Adrenal gland (tissue), 12 donors: ENCODE results near the gene CWF19L2. TPM values are rescaled to one million over a fixed set of nuclear protein-coding genes. Genes with fewer than 3 reads are reported as not detected.

Experiments used
- DNase-seq, 7 donors: peaks; one replicate each; pipeline ENCODE4 v3.0.0-alpha.2; 2019 to 2020
- H3K27ac ChIP-seq, 5 donors: fragments of 200-600 bp; sonication (generic) in 4 of 5; 1 replicate in 3 of 5; 2 replicates in 2 of 5; pipeline versions ENCODE4 v1.5.1 to v1.8.0; 2016 to 2020; ENCODE audit warnings: mild to moderate bottlenecking in 1 of 5
- H3K27me3 ChIP-seq: fragments of 200-600 bp; 2 replicates; pipeline ENCODE4 v1.8.0; 2021
- H3K36me3 ChIP-seq, 2 donors: fragments of 200-600 bp; replicated peaks in 1 of 2; 1 replicate in 1 of 2; 2 replicates in 1 of 2; pipeline versions ENCODE4 v1.5.1 to v1.8.0; 2018 to 2022
- H3K4me1 ChIP-seq, 2 donors: fragments of 200-600 bp; replicated peaks in 1 of 2; 1 replicate in 1 of 2; 2 replicates in 1 of 2; pipeline versions ENCODE4 v1.5.1 to v1.8.0; 2018 to 2021
- H3K4me3 ChIP-seq, 4 donors: fragments of 200-600 bp; sonication (generic) in 3 of 4; one replicate each; pipeline ENCODE4 v1.5.1; 2016 to 2018
- H3K9me3 ChIP-seq, 3 donors: fragments of 200-600 bp; sonication (generic) in 1 of 3; replicated peaks in 1 of 3; 1 replicate in 2 of 3; 2 replicates in 1 of 3; pipeline versions ENCODE4 v1.5.1 to v1.8.0; 2016 to 2021
- CTCF ChIP-seq, 6 experiments: fragments of 450-650 bp in 4 of 6; fragments of 200-600 bp in 2 of 6; sonication (generic) in 1 of 6; IDR thresholded peaks; 1 replicate in 5 of 6; 2 replicates in 1 of 6; pipeline versions ENCODE4 v1.5.1 to v1.8.0; 2016 to 2021; ENCODE audit warnings: antibody characterized with exemption in 6 of 6, mild to moderate bottlenecking in 2 of 6, moderate library complexity in 1 of 6
- POLR2A ChIP-seq, 2 donors: fragments of 450-650 bp; IDR thresholded peaks; one replicate each; pipeline ENCODE4 v1.6.1; 2017; ENCODE audit warnings: antibody characterized with exemption in 2 of 2, mild to moderate bottlenecking in 2 of 2, moderate library complexity in 1 of 2
- WGBS, 4 donors: extraction: QIAGEN DNeasy Blood & Tissue Kit in 2 of 4; methylation state at CpG; one replicate each; pipeline versions ENCODE4 v1.1.5 to v1.1.7; 2013 to 2017; 5-methylcytosine and 5-hydroxymethylcytosine counted together
- intact Hi-C, 2 donors: fragments of 100-400 bp; cut with DNase I; formaldehyde crosslinking; loops; one replicate each; pipeline versions ENCODE4 v1.14.1 to v1.15.0; 2022 to 2023
- polyA plus RNA-seq, 3 donors: library from polyadenylated mRNA; stranded (reverse); fragments of 200-250 nt in 2 of 3; fragments of 350-450 nt in 1 of 3; fragmentation: Illumina TruSeq in 1 of 3; extraction: RNeasy Lipid Tissue Mini Kit (QIAGEN cat#74804) in 1 of 3; gene quantifications; one replicate each; pipeline ENCODE4 v1.2.3, GENCODE V29; 2013 to 2014
- total RNA-seq, 9 donors: library from RNA; depleted of rRNA in 4 of 9; stranded (reverse); fragments of >200 nt in 4 of 9; fragments of 120-200 nt in 1 of 9; fragmentation: NEBNext Ultra II Directional in 1 of 9; extraction: Animal tissue kit (Norgen Biotek cat#: 25700) in 1 of 9; gene quantifications; one replicate each; pipeline versions ENCODE4 v1.1.0 to v1.2.4, GENCODE V29; 2013 to 2023
- donor health status: healthy with polysubstance abuse.
- donor health status: Bipolar disorder and iron deficiency.
- donor health status: DM: yes; HTN: yes; CAD: no.
- donor health status: DM: no; HTN: no; CAD: no.
- donor health status: DM: no; HTN: no; CAD: no.
- donor health status: DM: yes; HTN: yes; CAD: no.

Gene CWF19L2
- total and polyA plus RNA-seq, 12 donors: 6.5 to 24.6 (median 13.5) TPM

- no peak for TF ChIP-seq POLR2A (IDR thresholded peaks at IDR 0.05)
- TF ChIP-seq CTCF (IDR thresholded peaks at IDR 0.05): no peak
Measured at GRCh38 chr11:107482234-107482633, 24.6 kb upstream of the CWF19L2 start.

GRCh38 chr11:107478922-107479321, 21.3 kb upstream of the CWF19L2 start:
- no peaks in the 10 kb centered on the region for H3K4me1 ChIP-seq
- TF ChIP-seq POLR2A (IDR thresholded peaks at IDR 0.05): no peak
- H3K36me3 ChIP-seq: no peaks in the 10 kb centered on the region
- DNase-seq: no peak
- H3K27ac ChIP-seq: no peak overlapping the region
- no peaks in the 10 kb centered on the region for H3K9me3 ChIP-seq
- intact Hi-C loops: no loop called here
- no peak overlapping the region for H3K4me3 ChIP-seq
- peaks cover 11% of the 10 kb centered on the region for H3K27me3 ChIP-seq

More at GRCh38 chr11:107482234-107482633, 24.6 kb upstream of the CWF19L2 start:
- Histone ChIP-seq H3K4me3 (no peak overlapping the region), H3K4me1 (no peaks in the 10 kb centered on the region), H3K27ac (no peak overlapping the region), H3K36me3 (no peaks in the 10 kb centered on the region), H3K27me3 (peaks cover 7% of the 10 kb centered on the region), H3K9me3 (no peaks in the 10 kb centered on the region)
- no peak for DNase-seq
- intact Hi-C loops: no loop called here

GRCh38 chr11:107477820-107478219, 20.2 kb upstream of the CWF19L2 start:
- Histone ChIP-seq H3K9me3 (no peaks in the 10 kb centered on the region), H3K27me3 (peaks cover 11% of the 10 kb centered on the region), H3K36me3 (no peaks in the 10 kb centered on the region), H3K4me3 (no peak overlapping the region), H3K4me1 (no peaks in the 10 kb centered on the region), H3K27ac (no peak overlapping the region)
- no peak for DNase-seq
- TF ChIP-seq CTCF (IDR thresholded peaks at IDR 0.05) (no peak), POLR2A (IDR thresholded peaks at IDR 0.05) (no peak)
- WGBS, 4 donors: 80 to 86% (median 82%) methylated on average over 3 of the region's 3 CpGs
- intact Hi-C loops: no loop called here

GRCh38 chr11:107473792-107474191, 16.2 kb upstream of the CWF19L2 start:
- no peak overlapping the region for H3K27ac ChIP-seq
- H3K9me3 ChIP-seq: no peaks in the 10 kb centered on the region
- no peak overlapping the region for H3K4me3 ChIP-seq
- WGBS, 4 donors: 78 to 87% (median 82%) methylated on average over 3 of the region's 3 CpGs
- intact Hi-C loops: no loop called here
- TF ChIP-seq CTCF (IDR thresholded peaks at IDR 0.05): no peak
- TF ChIP-seq POLR2A (IDR thresholded peaks at IDR 0.05): no peak
- no peak for DNase-seq
- peaks cover 11% of the 10 kb centered on the region for H3K27me3 ChIP-seq
- H3K36me3 ChIP-seq: no peaks in the 10 kb centered on the region
- no peaks in the 10 kb centered on the region for H3K4me1 ChIP-seq

GRCh38 chr11:107472966-107473365, 15.3 kb upstream of the CWF19L2 start:
- no peaks in the 10 kb centered on the region for H3K36me3 ChIP-seq
- H3K4me1 ChIP-seq: no peaks in the 10 kb centered on the region
- H3K4me3 ChIP-seq: no peak overlapping the region
- H3K27me3 ChIP-seq: peaks cover 11% of the 10 kb centered on the region
- DNase-seq: no peak
- no peaks in the 10 kb centered on the region for H3K9me3 ChIP-seq
- WGBS, 4 donors: 68 to 78% (median 74%) methylated on average over 1 of the region's 1 CpG
- no peak overlapping the region for H3K27ac ChIP-seq
- intact Hi-C loops: no loop called here
- TF ChIP-seq POLR2A (IDR thresholded peaks at IDR 0.05) (no peak), CTCF (IDR thresholded peaks at IDR 0.05) (no peak)
